K562 (cell line): Measurements from ENCODE around the gene DSE. TPM values are rescaled to one million over a fixed set of nuclear protein-coding genes. Genes with fewer than 3 reads are reported as not detected.

Source experiments
- ATAC-seq: fragments of 200-7000 bp; cut with Tn5 transposase; 3 replicates; pipeline ENCODE4 v1.9.1; 2020; ENCODE audit warnings: moderate library complexity
- BruUV-seq: library from RNA; stranded (reverse); fragments of 400-500 nt; replicated peaks from 2 replicates; lab custom pipeline; 2021; lab: Mats Ljungman, UMichigan
- CTCF ChIA-PET: fragments of 300-600 bp; formaldehyde crosslinking; extraction: SDS; loops from one replicate; lab custom pipeline; 2021; ENCODE audit warnings: low intra/inter-chr PET ratio; lab: Yijun Ruan, JAX
- POLR2A ChIA-PET: fragments of 300-600, 350-650 bp; sonication (Branson Sonifier 250); formaldehyde crosslinking; extraction: SDS; loops from one replicate; lab custom pipeline; 2021; ENCODE audit warnings: antibody characterized with exemption, inconsistent platforms; lab: Yijun Ruan, JAX
- DNase-seq, 4 experiments: peaks; one replicate each; pipeline versions ENCODE4 v3.0.0 to v3.0.0-alpha.2; 2011 to 2018; ENCODE audit warnings: low spot score in 3 of 4, mixed read lengths in 3 of 4; ENCODE audit errors: extremely low read depth in 1 of 4
- FAIRE-seq: peaks from 2 replicates; lab custom pipeline; 2011; peaks lifted over from hg19 to GRCh38; lab: Jason Lieb, UNC
- H2AFZ ChIP-seq: 2 replicates; pipeline ENCODE4 v1.6.0; 2011; ENCODE audit warnings: low read depth, low read length, control low read depth, inconsistent platforms
- H3K27ac ChIP-seq: fragments of 200-600 bp; 3 replicates; pipeline ENCODE4 v1.8.0; 2011; ENCODE audit warnings: low read depth, mild to moderate bottlenecking, control low read depth, inconsistent platforms, low read length, moderate library complexity, mixed read lengths; ENCODE audit errors: extremely low read depth
- H3K27me3 ChIP-seq, 2 experiments: fragments of 300-600 bp in 1 of 2; 2 replicates in 1 of 2; 3 replicates in 1 of 2; pipeline versions ENCODE4 v1.6.0 to v1.8.0; 2011; ENCODE audit warnings: inconsistent platforms in 2 of 2, low read length in 2 of 2, mild to moderate bottlenecking in 1 of 2, mixed read lengths in 1 of 2, moderate library complexity in 1 of 2; ENCODE audit not compliant: control insufficient read depth in 2 of 2, insufficient read depth in 2 of 2
- H3K36me3 ChIP-seq: fragments of 300-600 bp; 3 replicates; pipeline ENCODE4 v1.8.0; 2011; ENCODE audit warnings: mild to moderate bottlenecking, low read length, inconsistent platforms; ENCODE audit not compliant: control insufficient read depth, insufficient read depth
- H3K4me1 ChIP-seq, 2 experiments: fragments of 200-600 bp in 1 of 2; replicated peaks in 1 of 2; 2 replicates in 1 of 2; 3 replicates in 1 of 2; pipeline versions ENCODE4 v1.5.1 to v1.8.0; 2011; ENCODE audit warnings: inconsistent platforms in 2 of 2, low read length in 2 of 2, mild to moderate bottlenecking in 1 of 2, mixed read lengths in 1 of 2, moderate library complexity in 1 of 2; ENCODE audit not compliant: control insufficient read depth in 2 of 2, insufficient read depth in 2 of 2
- H3K4me2 ChIP-seq: 2 replicates; pipeline ENCODE4 v1.6.1; 2011; ENCODE audit warnings: low read length, control low read depth, inconsistent platforms, mixed read lengths; ENCODE audit not compliant: insufficient read depth
- H3K4me3 ChIP-seq: fragments of 200-600 bp; sonication (generic), shearing (Covaris generic); 2 replicates; pipeline ENCODE4 v1.5.1; 2016; ENCODE audit warnings: control low read depth, inconsistent platforms
- H3K79me2 ChIP-seq: fragments of 200-600 bp; 3 replicates; pipeline ENCODE4 v1.8.0; 2011; ENCODE audit warnings: low read length, inconsistent platforms; ENCODE audit not compliant: control insufficient read depth, insufficient read depth
- H3K9ac ChIP-seq, 2 experiments: 2 replicates each; pipeline versions ENCODE4 v1.6.0 to v1.6.1; 2011; ENCODE audit warnings: low read depth in 2 of 2, low read length in 2 of 2, control low read depth in 1 of 2, inconsistent platforms in 1 of 2, mild to moderate bottlenecking in 1 of 2, mixed read lengths in 1 of 2; ENCODE audit not compliant: insufficient read depth in 1 of 2
- H3K9me1 ChIP-seq: one replicate; pipeline ENCODE4 v1.6.0; 2011; ENCODE audit warnings: inconsistent platforms, mild to moderate bottlenecking, low read length, moderate library complexity; ENCODE audit not compliant: control insufficient read depth, insufficient read depth
- H3K9me3 ChIP-seq: replicated peaks from 2 replicates; pipeline ENCODE4 v1.5.1; 2011; ENCODE audit warnings: low read depth, low read length, inconsistent platforms; ENCODE audit not compliant: control insufficient read depth, insufficient read depth
- H4K20me1 ChIP-seq: replicated peaks from 2 replicates; pipeline ENCODE4 v1.6.1; 2011; ENCODE audit warnings: low read length, inconsistent platforms, mixed read lengths; ENCODE audit not compliant: control insufficient read depth, insufficient read depth
- CC2D1A ChIP-seq: fragments of 450-650 bp; IDR thresholded peaks from 2 replicates; pipeline ENCODE4 v1.6.1; 2017; ENCODE audit warnings: mild to moderate bottlenecking
- DDX20 ChIP-seq: fragments of 450-650 bp; IDR thresholded peaks from 2 replicates; pipeline ENCODE4 v1.6.1; 2016; ENCODE audit warnings: missing genetic modification characterization, low read depth, mild to moderate bottlenecking, missing compliant biosample characterization, moderate library complexity
- FOXJ3 ChIP-seq: sonication (generic); formaldehyde crosslinking; IDR thresholded peaks from 2 replicates; pipeline ENCODE4 v1.4.0; 2020; ENCODE audit warnings: mild to moderate bottlenecking, missing genetic modification reagents
- GABPA ChIP-seq: fragments of 200-800 bp; sonication (Bioruptor generic); conservative IDR thresholded peaks from 2 replicates; pipeline ENCODE4 v1.6.1; 2016; ENCODE audit warnings: low read depth, missing genetic modification characterization, missing compliant biosample characterization
- GATAD2A ChIP-seq: fragments of 450-650 bp; IDR thresholded peaks from 2 replicates; pipeline ENCODE4 v1.6.1; 2017
- NFYB ChIP-seq: IDR thresholded peaks from 2 replicates; pipeline ENCODE4 v1.6.1; 2011; ENCODE audit warnings: mild to moderate bottlenecking, moderate library complexity; ENCODE audit not compliant: insufficient read length; ENCODE audit errors: extremely low read depth
- POLR2AphosphoS2 ChIP-seq: IDR thresholded peaks from 2 replicates; pipeline ENCODE4 v1.6.1; 2012; ENCODE audit warnings: low read length, improper control_type of control experiment
- SMARCE1 ChIP-seq: fragments of 450-650 bp; IDR thresholded peaks from 2 replicates; pipeline ENCODE4 v1.7.1; 2016; ENCODE audit warnings: mild to moderate bottlenecking
- SP1 ChIP-seq: sonication (generic); formaldehyde crosslinking; IDR thresholded peaks from 2 replicates; pipeline ENCODE4 v1.8.1; 2022; ENCODE audit warnings: mild to moderate bottlenecking, missing genetic modification reagents
- THRAP3 ChIP-seq: fragments of 450-650 bp; IDR thresholded peaks from 2 replicates; pipeline ENCODE4 v1.6.1; 2016; ENCODE audit warnings: mild to moderate bottlenecking, inconsistent platforms, borderline replicate concordance
- WGBS: fragments of 100-300 bp; shearing (Covaris generic); methylation state at CpG from one replicate; pipeline ENCODE4 v1.1.6; 2016; ENCODE audit warnings: low coverage, mixed read lengths; ENCODE audit not compliant: insufficient coverage; ENCODE audit errors: missing lambda C conversion rate; 5-methylcytosine and 5-hydroxymethylcytosine counted together
- in situ Hi-C: fragments of 300-500 bp; cut with MboI; formaldehyde crosslinking; loops from 4 replicates; pipeline ENCODE4 v1.15.0; 2018; ENCODE audit warnings: inconsistent platforms, mixed read lengths
- intact Hi-C: fragments of 100-400 bp; cut with micrococcal nuclease; formaldehyde crosslinking; loops from 2 replicates; pipeline ENCODE4 v1.14.2; 2022
- polyA plus RNA-seq, 8 experiments: library from polyadenylated mRNA; depleted of rRNA in 4 of 8; stranded (reverse) in 5 of 8; unstranded in 3 of 8; fragments of >200 nt; fragmentation: Nextera tagmentation in 2 of 8; fragmentation: Illumina TruSeq in 1 of 8; extraction: Ambion mirVana in 2 of 8; extraction: Trizol in 1 of 8; gene quantifications; 2 replicates each; pipeline versions ENCODE4 v1.2.1 to v1.2.3, GENCODE V29; 2011 to 2014; ENCODE audit warnings: inconsistent platforms in 1 of 8, missing spikeins in 1 of 8
- total RNA-seq, 7 experiments: library from RNA; depleted of rRNA in 6 of 7; stranded (reverse); fragments of >200 nt in 6 of 7; fragmentation: Illumina TruSeq in 2 of 7; extraction: Trizol in 2 of 7; gene quantifications; 2 replicates each; pipeline versions ENCODE4 v1.2.1 to v1.2.3, GENCODE V29; 2011 to 2021; ENCODE audit warnings: low replicate concordance in 1 of 7
- TF ChIP-seq, protein P1 (sequence below): IDR thresholded peaks from 2 replicates; pipeline ENCODE4 v1.6.1; 2011; ENCODE audit warnings: borderline replicate concordance, low read depth, mild to moderate bottlenecking, moderate library complexity, low read length; ENCODE audit not compliant: insufficient read depth, poor library complexity, severe bottlenecking
- TF ChIP-seq, protein P2 (sequence below): sonication (generic); formaldehyde crosslinking; IDR thresholded peaks from 2 replicates; pipeline ENCODE4 v1.4.0; 2020; ENCODE audit warnings: mild to moderate bottlenecking, missing genetic modification reagents
- TF ChIP-seq, protein P3 (sequence below): fragments of 450-650 bp; IDR thresholded peaks from 2 replicates; pipeline ENCODE4 v1.6.1; 2016; ENCODE audit warnings: missing biosample characterization, missing genetic modification characterization
- TF ChIP-seq, protein P4 (sequence below): IDR thresholded peaks from 3 replicates; pipeline ENCODE4 v1.6.1; 2011; ENCODE audit warnings: borderline replicate concordance, mild to moderate bottlenecking; ENCODE audit not compliant: insufficient read length, insufficient read depth

DSE gene
- total and polyA plus RNA-seq, 9 of the 15 experiments (the other 6 are each of a cell fraction or from before 2014, with no cell fraction given), result 0.49 to 1.7 (median 0.79) TPM

DNA sequence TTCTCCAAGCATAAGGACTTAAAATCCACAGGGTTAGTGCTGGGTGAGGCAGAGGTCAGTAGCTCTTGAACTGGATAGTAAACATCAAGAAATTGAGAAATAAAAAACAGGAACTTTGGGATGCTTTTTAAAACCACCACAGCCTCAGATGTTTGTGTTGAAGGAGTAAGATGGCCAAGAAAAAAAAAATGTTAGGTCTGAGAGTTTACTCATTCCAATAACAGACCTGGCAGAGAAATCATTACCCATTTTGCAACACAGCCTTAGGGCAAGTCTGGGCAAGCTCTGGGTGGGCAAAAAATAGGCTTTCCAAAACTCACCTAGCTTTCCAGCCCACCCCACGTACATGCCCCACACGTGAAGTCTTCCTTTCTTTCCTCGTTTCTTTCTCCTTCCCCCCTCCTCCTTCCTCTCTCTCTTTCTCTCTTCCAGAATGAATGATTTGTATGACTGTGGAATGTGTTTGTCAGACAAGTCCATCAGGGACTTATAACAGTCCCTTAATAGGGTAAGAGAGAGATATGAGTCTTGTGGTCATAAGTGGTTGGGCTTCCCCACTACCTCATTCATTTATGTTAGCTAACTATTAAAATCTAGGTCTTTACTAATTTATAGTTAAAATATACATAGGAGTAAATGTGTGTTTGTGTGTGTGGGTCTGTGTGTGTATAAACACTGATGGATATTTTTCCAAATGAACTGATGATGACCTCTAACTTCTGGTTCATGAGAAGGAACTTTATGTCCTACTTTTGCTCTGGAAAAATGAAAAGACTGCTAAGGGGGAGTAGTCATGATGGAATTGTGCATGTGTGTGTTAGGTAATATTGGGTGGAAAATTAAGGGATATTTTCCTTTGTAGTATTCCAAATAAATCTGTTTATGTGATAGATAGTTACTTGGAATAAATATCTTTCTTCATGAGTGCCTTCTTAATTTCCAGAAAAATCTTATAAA, 18.0 kb upstream of the DSE start (continued):
- TF ChIP-seq, protein P1, sequence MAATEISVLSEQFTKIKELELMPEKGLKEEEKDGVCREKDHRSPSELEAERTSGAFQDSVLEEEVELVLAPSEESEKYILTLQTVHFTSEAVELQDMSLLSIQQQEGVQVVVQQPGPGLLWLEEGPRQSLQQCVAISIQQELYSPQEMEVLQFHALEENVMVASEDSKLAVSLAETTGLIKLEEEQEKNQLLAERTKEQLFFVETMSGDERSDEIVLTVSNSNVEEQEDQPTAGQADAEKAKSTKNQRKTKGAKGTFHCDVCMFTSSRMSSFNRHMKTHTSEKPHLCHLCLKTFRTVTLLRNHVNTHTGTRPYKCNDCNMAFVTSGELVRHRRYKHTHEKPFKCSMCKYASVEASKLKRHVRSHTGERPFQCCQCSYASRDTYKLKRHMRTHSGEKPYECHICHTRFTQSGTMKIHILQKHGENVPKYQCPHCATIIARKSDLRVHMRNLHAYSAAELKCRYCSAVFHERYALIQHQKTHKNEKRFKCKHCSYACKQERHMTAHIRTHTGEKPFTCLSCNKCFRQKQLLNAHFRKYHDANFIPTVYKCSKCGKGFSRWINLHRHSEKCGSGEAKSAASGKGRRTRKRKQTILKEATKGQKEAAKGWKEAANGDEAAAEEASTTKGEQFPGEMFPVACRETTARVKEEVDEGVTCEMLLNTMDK, result no peak

DNA sequence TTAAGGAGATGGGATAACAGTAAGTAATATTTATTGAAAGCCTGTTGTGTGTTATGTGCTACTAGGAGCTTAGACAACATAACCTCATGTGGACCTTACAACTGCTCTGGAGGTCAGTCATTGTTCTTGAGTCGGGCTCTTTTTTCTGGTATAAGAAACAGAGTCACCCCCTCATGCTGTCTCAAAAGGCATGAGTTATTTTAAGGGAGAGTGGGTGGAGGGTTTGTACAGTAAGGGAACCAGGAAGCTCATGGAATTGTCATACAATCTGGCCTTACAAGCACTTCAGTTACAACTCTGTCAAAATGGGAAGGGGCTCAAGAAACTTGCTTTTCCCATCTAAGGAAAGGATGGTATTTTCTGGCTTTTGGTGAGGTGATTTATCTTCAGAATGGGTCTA, 16.5 kb upstream of the DSE start:
- 0% methylated on average over 1 of the region's 1 CpG for WGBS
- no peak overlapping the region for H3K4me2 ChIP-seq
- FAIRE-seq (no peak), DNase-seq (no peak), ATAC-seq (no peak)
- H3K9me1 ChIP-seq, result no peaks in the 10 kb centered on the region
- no TSS peak for BruUV-seq
- in situ Hi-C loops, result no loop called here
- H3K4me1 ChIP-seq, result no peaks in the 10 kb centered on the region
- intact Hi-C loops, result no loop called here
- no peak overlapping the region for H3K27ac ChIP-seq
- no peaks in the 10 kb centered on the region for H3K79me2 ChIP-seq
- H4K20me1 ChIP-seq, result no peaks in the 10 kb centered on the region
- ChIA-PET POLR2A (no interaction called here), CTCF (no interaction called here)
- H3K36me3 ChIP-seq, result no peaks in the 10 kb centered on the region
- no peaks in the 10 kb centered on the region for H3K9me3 ChIP-seq
- no peak overlapping the region for H2AFZ ChIP-seq
- no peak overlapping the region for H3K4me3 ChIP-seq
- H3K27me3 ChIP-seq, result peaks cover 9 to 10% of the 10 kb centered on the region in 2 experiments; a peak in 3 of 5 replicates
- no peak overlapping the region for H3K9ac ChIP-seq
- TF ChIP-seq CC2D1A, result no peak
- TF ChIP-seq POLR2AphosphoS2, result no peak
- TF ChIP-seq DDX20, result no peak
- TF ChIP-seq, protein P2, sequence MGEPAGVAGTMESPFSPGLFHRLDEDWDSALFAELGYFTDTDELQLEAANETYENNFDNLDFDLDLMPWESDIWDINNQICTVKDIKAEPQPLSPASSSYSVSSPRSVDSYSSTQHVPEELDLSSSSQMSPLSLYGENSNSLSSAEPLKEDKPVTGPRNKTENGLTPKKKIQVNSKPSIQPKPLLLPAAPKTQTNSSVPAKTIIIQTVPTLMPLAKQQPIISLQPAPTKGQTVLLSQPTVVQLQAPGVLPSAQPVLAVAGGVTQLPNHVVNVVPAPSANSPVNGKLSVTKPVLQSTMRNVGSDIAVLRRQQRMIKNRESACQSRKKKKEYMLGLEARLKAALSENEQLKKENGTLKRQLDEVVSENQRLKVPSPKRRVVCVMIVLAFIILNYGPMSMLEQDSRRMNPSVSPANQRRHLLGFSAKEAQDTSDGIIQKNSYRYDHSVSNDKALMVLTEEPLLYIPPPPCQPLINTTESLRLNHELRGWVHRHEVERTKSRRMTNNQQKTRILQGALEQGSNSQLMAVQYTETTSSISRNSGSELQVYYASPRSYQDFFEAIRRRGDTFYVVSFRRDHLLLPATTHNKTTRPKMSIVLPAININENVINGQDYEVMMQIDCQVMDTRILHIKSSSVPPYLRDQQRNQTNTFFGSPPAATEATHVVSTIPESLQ, result no peak
- no peak for TF ChIP-seq GATAD2A
- TF ChIP-seq, protein P3, sequence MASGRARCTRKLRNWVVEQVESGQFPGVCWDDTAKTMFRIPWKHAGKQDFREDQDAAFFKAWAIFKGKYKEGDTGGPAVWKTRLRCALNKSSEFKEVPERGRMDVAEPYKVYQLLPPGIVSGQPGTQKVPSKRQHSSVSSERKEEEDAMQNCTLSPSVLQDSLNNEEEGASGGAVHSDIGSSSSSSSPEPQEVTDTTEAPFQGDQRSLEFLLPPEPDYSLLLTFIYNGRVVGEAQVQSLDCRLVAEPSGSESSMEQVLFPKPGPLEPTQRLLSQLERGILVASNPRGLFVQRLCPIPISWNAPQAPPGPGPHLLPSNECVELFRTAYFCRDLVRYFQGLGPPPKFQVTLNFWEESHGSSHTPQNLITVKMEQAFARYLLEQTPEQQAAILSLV (tag), result no peak
- TF ChIP-seq, protein P4, sequence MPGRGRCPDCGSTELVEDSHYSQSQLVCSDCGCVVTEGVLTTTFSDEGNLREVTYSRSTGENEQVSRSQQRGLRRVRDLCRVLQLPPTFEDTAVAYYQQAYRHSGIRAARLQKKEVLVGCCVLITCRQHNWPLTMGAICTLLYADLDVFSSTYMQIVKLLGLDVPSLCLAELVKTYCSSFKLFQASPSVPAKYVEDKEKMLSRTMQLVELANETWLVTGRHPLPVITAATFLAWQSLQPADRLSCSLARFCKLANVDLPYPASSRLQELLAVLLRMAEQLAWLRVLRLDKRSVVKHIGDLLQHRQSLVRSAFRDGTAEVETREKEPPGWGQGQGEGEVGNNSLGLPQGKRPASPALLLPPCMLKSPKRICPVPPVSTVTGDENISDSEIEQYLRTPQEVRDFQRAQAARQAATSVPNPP, result no peak
- no peak for TF ChIP-seq THRAP3
- no peak for TF ChIP-seq SP1 (CRISPR knock-in tag)
- TF ChIP-seq GABPA, result no peak
- TF ChIP-seq NFYB, result no peak
- no peak for TF ChIP-seq FOXJ3
- no peak for TF ChIP-seq SMARCE1
